NB4 (cell line): Measurements from ENCODE around the gene CLEC4G.

ENCODE experiments used
- MYC ChIP-seq: IDR thresholded peaks from 2 replicates; pipeline ENCODE4 v1.6.1; 2011; ENCODE audit warnings: low read depth, low read length
- POLR2A ChIP-seq: IDR thresholded peaks from 2 replicates; pipeline ENCODE4 v1.6.1; 2011; ENCODE audit warnings: mild to moderate bottlenecking; ENCODE audit not compliant: insufficient read length; ENCODE audit errors: extremely low read depth
- TF ChIP-seq, protein P1 (sequence below): IDR thresholded peaks from one replicate; pipeline ENCODE4 v1.5.1; 2012; ENCODE audit warnings: low read depth, low read length
- TF ChIP-seq, protein P2 (sequence below): IDR thresholded peaks from 2 replicates; pipeline ENCODE4 v1.6.1; 2011; ENCODE audit warnings: low read depth, low read length

DNA sequence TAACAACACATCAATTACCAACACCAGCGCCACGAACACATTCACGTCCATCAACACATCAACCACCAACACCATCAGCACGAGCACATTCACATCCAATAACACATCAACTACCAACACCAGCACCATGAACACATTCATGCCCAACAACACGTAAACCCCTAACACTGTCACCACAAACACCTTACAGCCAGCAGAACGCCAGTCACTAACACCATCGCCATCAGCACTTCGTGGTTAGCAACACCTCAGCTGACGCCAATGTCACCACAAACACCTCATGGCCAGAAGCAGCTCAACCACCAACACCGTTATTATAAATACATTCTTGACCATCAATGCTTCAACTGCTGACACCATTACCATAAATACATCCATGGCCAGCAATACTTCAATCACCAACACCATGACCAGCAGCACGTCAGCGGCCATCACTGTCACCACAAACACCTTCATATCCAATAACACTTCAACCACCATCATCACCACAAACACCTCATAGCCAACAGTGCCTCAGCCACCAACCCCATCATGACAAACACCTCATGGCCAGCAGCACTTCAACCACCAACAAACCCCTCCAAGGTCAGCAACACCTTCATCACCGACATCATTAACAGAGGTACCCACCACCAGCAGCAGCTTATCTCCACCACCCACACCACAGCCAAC, 39.4 kb downstream of the CLEC4G start:
- TF ChIP-seq, protein P1, sequence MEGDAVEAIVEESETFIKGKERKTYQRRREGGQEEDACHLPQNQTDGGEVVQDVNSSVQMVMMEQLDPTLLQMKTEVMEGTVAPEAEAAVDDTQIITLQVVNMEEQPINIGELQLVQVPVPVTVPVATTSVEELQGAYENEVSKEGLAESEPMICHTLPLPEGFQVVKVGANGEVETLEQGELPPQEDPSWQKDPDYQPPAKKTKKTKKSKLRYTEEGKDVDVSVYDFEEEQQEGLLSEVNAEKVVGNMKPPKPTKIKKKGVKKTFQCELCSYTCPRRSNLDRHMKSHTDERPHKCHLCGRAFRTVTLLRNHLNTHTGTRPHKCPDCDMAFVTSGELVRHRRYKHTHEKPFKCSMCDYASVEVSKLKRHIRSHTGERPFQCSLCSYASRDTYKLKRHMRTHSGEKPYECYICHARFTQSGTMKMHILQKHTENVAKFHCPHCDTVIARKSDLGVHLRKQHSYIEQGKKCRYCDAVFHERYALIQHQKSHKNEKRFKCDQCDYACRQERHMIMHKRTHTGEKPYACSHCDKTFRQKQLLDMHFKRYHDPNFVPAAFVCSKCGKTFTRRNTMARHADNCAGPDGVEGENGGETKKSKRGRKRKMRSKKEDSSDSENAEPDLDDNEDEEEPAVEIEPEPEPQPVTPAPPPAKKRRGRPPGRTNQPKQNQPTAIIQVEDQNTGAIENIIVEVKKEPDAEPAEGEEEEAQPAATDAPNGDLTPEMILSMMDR, result no peak
- TF ChIP-seq, protein P2, sequence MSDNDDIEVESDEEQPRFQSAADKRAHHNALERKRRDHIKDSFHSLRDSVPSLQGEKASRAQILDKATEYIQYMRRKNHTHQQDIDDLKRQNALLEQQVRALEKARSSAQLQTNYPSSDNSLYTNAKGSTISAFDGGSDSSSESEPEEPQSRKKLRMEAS, result no peak
- TF ChIP-seq POLR2A, result no peak
- no peak for TF ChIP-seq MYC
